GM13976 (cell line): ENCODE data around the gene ATP6V0C.
A peak's percentile ranks its signal among the peaks of the same experiment; 100 is the strongest.
"Not testable (repeated sequence)": the region's sequence is repeated elsewhere in the genome, so short reads cannot be mapped to it uniquely, and the experiment has no call there.

Source experiments
- DNase-seq: peaks from one replicate; pipeline ENCODE4 v3.0.0; 2012; ENCODE audit warnings: low spot score
- CTCF ChIP-seq: IDR thresholded peaks from 2 replicates; pipeline ENCODE4 v1.5.1; 2012; ENCODE audit warnings: borderline replicate concordance, mild to moderate bottlenecking; ENCODE audit not compliant: insufficient read depth; ENCODE audit errors: extremely low read depth, missing control alignments, control extremely low read depth
- in situ Hi-C: fragments of 300-500 bp; cut with MboI; formaldehyde crosslinking; loops from one replicate; pipeline ENCODE4 v1.12.0; 2022; ENCODE audit warnings: low sequenced_read_pairs, mixed read lengths, inconsistent platforms; ENCODE audit not compliant: unreplicated experiment

Gene ATP6V0C

GRCh38 chr16:2532494-2533141, 18.9 kb downstream of the ATP6V0C start:
- TF ChIP-seq CTCF: no peak
- in situ Hi-C loops: no loop called here
- DNase-seq: no peak

GRCh38 chr16:2533142-2533755, 19.5 kb downstream of the ATP6V0C start:
- DNase-seq, in situ Hi-C loops: not testable (repeated sequence)

- no peak for DNase-seq
- no peak for TF ChIP-seq CTCF
- in situ Hi-C loops: no loop called here
These were observed 20.2 kb downstream of the ATP6V0C start for GRCh38 chr16:2533912-2534311.

- in situ Hi-C loops, DNase-seq: not testable (repeated sequence)
These were observed 20.6 kb downstream of the ATP6V0C start for GRCh38 chr16:2534335-2534734.

- DNase-seq: no peak
- in situ Hi-C loops: no loop called here
- no peak for TF ChIP-seq CTCF
These were observed 21.9 kb downstream of the ATP6V0C start for GRCh38 chr16:2535625-2536013.

- peak; percentile 97 for DNase-seq
- no peak for TF ChIP-seq CTCF
- in situ Hi-C loops: no loop called here
These were observed 24.0 kb downstream of the ATP6V0C start, which contains the start of gene PDPK1 for GRCh38 chr16:2537451-2538379. Gene PDPK1 (plus strand): TSS chr16:2538021. CDS start chr16:2538113, 92 bp downstream.

- DNase-seq, in situ Hi-C loops: not testable (repeated sequence)
These were observed 25.6 kb downstream of the ATP6V0C start for GRCh38 chr16:2539192-2539844.
